GM21360 (cell line): ENCODE measurements around the gene C1QTNF12.

Experiments
- ATAC-seq: cut with Tn5 transposase; IDR thresholded peaks from one replicate; pipeline ENCODE4 v1.9.1; 2021; ENCODE audit warnings: mild to moderate bottlenecking, moderate library complexity; ENCODE audit not compliant: unreplicated experiment

Gene C1QTNF12

DNA sequence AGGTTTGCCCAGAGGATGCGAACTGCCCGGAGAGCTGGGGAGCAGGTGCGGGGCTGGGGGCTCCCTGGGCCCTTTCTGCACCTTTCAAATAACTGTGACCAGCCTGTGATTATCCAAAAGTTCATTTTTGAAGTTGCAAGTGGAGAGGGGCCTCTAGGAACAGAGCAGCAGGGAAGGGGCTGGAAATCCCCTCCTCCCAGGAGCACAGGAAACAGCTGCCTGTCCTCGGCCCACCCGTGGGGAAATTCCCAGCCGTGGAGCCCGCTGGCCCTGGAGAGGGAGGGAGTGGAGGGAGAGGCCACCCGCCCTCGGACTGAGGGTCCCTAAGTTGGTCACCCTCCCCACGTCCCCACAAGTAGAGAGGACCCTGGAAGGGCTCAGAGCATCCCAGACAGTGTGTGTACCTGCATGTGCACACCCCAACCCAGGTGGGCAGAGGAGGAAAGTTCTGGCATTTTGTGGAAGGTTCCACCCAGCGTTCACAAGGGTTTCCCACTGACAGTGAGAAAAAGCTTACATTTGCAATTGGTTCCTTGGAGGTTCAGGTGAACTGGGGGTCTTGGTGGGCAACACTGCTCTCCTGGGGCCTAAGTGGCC is 31.3 kb downstream of the C1QTNF12 start:
- ATAC-seq = no peak

GRCh38 chr1:1213345-1214265 is 32.9 kb downstream of the C1QTNF12 start, which contains the start of gene TNFRSF4:
TSS of gene TNFRSF4 (minus strand) at chr1:1214153. CDS start at chr1:1214127, 26 bp downstream.
- ATAC-seq = no peak

- ATAC-seq = no peak
Measured at GRCh38 chr1:1212780-1213344, 33.7 kb downstream of the C1QTNF12 start.

DNA sequence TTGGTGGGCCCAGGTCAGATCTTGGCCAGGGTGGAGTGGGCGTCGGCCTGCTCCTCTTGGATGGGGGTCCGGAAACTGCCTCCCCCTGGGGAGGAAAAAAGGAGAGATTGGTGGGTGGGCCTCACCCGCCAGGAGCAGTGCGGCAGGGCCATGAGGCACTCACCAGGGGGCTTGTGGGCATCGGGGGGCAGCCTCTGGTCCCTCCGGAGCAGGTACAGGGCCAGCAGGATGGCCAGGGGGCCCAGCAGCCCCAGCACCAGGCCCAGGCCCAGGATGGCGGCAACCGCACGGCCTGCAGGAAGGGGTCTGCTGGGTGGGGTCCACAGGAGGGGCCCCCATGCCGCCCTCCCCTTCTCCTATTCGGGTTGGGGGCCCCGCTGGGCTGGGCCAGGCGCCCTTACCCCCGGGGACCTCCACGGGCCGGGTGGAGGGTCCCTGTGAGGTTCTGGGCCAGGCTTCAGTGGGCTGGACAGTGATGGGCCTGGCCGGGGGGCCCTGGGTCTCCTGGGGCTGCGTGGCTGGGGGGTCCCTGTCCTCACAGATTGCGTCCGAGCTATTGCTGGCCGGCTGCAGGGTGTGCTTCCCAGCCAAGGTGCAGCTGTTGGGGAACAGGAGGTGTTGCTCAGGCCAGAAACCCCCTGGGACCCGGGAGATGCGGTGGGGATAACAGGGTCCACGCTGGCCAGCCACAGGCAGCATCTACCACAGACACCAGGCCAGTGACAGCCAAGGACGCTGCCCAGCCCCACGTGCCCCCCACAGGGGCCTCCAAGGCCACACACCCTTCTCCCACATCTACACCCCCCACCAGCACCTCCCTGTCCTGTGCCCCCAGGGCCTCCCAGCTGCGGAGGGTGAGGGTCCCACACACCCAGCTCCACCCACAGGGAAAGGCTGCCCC is 34.7 kb downstream of the C1QTNF12 start:
- ATAC-seq = no peak

GRCh38 chr1:1210726-1211540 is 35.6 kb downstream of the C1QTNF12 start:
- ATAC-seq = no peak

GRCh38 chr1:1208713-1209433 is 37.6 kb downstream of the C1QTNF12 start:
- ATAC-seq = no peak

- ATAC-seq = no peak
Measured at GRCh38 chr1:1207571-1207892, 39.0 kb downstream of the C1QTNF12 start.

DNA sequence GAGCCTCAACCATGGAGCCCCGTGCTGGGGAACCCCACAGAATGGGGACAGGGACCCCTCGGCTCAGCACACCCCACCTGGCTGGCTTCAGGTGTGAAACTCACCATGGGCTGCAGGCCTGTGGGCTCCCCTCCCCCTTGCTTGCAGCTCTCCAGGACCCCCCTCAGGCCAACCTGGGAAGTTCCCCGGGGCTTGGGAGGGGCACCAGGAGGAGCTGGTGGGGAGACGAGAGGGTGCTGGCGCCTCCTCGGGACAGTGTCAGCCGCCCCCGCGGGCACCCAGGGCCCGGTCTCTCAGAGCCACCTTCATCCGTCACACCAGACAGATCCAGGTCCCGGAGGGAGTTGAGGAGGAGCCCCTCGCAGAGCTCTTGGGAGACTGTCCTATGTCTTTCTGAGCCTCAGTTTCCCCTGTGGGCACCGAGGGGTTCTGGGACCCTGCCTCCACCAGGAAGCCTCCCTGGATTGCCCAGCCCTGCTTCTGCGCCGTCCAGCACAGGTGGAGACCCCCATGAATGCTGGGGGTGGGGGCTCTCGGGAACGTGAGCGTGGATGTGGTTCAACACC is 39.5 kb downstream of the C1QTNF12 start:
- no peak for ATAC-seq

GRCh38 chr1:1206376-1206965 is 40.1 kb downstream of the C1QTNF12 start, which contains the start of gene TNFRSF18:
TSS of gene TNFRSF18 (minus strand) at chr1:1206592. CDS start at chr1:1206571, 21 bp downstream.
- ATAC-seq = no peak

DNA sequence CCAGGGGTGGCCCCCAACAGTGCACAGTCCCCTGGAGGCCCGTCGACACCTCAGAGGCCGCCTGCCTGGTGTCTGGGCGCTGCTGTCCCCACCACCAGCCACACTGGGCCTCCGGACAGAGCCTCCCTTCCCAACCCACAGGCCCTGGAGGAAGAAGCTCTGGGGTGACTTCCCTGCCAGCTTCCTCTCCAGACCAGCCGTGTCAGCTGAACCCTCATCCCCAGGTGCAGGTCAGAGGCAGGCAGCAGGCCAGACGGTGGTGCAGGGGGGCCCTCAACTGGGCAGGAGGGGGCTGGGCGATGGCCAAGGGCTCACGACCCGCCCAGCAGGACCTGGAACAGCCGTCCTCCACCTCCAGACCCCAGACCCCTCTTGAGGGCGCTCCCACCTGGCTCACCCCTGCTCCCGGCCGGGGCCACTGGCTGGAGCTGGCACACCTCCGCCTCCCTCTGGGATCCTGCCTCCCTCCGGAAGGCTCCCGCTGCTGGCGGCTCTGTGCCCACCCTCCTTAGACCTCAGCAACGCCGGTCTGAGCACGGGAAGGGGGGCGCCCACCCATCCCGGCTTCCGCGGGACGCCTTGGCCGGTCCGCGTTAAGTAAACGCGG is 40.6 kb downstream of the C1QTNF12 start:
- no peak for ATAC-seq

- ATAC-seq = no peak
Measured at GRCh38 chr1:1204998-1205768, 41.3 kb downstream of the C1QTNF12 start.

- no peak for ATAC-seq
Measured at GRCh38 chr1:1204425-1204920, 42.0 kb downstream of the C1QTNF12 start.

DNA sequence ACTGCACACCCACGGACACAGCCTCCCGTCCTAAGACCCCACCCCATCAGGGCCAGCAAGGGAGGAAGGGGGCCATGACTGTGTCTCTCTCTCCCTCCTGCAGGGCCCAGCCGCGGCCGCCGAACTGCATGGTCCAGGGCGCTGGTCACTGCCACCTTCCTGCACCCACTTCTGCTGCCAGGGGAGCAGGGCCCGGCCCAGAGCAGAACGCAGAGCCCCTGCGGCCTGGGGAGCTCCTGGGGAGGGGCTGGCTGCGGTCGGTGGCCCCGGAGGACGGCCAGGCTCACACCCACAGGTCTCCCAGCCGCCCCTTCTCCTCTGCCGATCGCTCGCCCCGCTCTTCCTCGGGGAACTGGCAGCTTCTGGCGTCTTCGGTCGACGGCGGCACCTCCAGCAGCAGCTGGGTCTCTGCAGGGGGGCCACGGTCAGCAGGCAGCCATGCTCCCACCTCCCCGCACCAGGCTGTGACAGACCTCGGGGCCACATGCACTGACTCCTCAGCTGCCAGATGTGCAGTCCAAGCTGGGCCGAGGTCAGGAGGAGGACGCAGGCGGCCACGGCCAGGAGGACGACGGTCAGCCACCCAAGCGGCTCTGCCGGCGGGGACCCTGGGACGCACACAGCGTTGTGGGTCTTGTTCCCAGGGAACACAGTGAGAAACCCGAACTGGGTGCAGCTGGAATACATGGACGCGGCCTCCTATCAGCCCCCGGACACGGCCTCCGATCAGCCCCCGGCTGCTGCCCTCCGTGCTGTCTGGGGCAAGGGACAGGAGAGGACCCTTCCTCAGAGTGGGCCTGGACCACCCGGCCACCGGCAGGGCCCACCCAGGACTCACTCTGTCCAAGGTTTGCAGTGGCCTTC is 42.7 kb downstream of the C1QTNF12 start:
- no peak for ATAC-seq

GRCh38 chr1:1202831-1203560 is 43.5 kb downstream of the C1QTNF12 start:
- no peak for ATAC-seq
